Heart right ventricle (tissue), 16 donors: Measurements from ENCODE around the gene LRP5. TPM values are rescaled to one million over a fixed set of nuclear protein-coding genes. Genes with fewer than 3 reads are reported as not detected.
"Not testable (repeated sequence)": the region's sequence is repeated elsewhere in the genome, so short reads cannot be mapped to it uniquely, and the experiment has no call there.

ENCODE experiments used
- ATAC-seq, 8 donors: fragments of 200-7000 bp; cut with Tn5 transposase; one replicate each; pipeline ENCODE4 v1.9.1; 2020; ENCODE audit warnings: mild to moderate bottlenecking in 8 of 8, moderate library complexity in 8 of 8, moderate number of reproducible peaks in 1 of 8
- DNase-seq, 2 donors: peaks; one replicate each; pipeline ENCODE4 v3.0.0-alpha.2; 2020
- H3K27ac ChIP-seq, 10 donors: fragments of 200-600 bp; sonication (generic) in 2 of 10; one replicate each; pipeline versions ENCODE4 v1.5.0 to v1.8.0; 2020 to 2022; ENCODE audit warnings: mild to moderate bottlenecking in 3 of 10
- H3K27me3 ChIP-seq, 7 donors: fragments of 200-600 bp; one replicate each; pipeline ENCODE4 v1.8.0; 2021 to 2022; ENCODE audit warnings: mild to moderate bottlenecking in 2 of 7
- H3K36me3 ChIP-seq, 9 donors: fragments of 200-600 bp; sonication (generic) in 1 of 9; one replicate each; pipeline versions ENCODE4 v1.5.0 to v1.8.0; 2020 to 2022; ENCODE audit warnings: mild to moderate bottlenecking in 2 of 9
- H3K4me1 ChIP-seq, 9 donors: fragments of 200-600 bp; sonication (generic) in 1 of 9; one replicate each; pipeline versions ENCODE4 v1.5.0 to v1.8.0; 2020 to 2022; ENCODE audit warnings: mild to moderate bottlenecking in 4 of 9
- H3K4me3 ChIP-seq, 10 donors: fragments of 200-600 bp; sonication (generic) in 2 of 10; one replicate each; pipeline versions ENCODE4 v1.5.0 to v1.8.0; 2020 to 2022; ENCODE audit warnings: mild to moderate bottlenecking in 7 of 10, moderate library complexity in 2 of 10
- H3K9me3 ChIP-seq, 11 donors: fragments of 200-600 bp in 10 of 11; sonication (generic) in 2 of 11; one replicate each; pipeline versions ENCODE4 v1.5.0 to v1.8.0; 2013 to 2022; ENCODE audit warnings: mild to moderate bottlenecking in 2 of 11, control low read depth in 1 of 11, moderate library complexity in 1 of 11
- WGBS, 2 donors: extraction: QIAGEN DNeasy Blood & Tissue Kit; methylation state at CpG; one replicate each; pipeline ENCODE4 v1.1.7; 2013; ENCODE audit warnings: inconsistent platforms in 1 of 2; 5-methylcytosine and 5-hydroxymethylcytosine counted together
- intact Hi-C, 10 donors: fragments of 100-400 bp; cut with DNase I; formaldehyde crosslinking; loops; one replicate each; pipeline versions ENCODE4 v1.11.1 to v1.14.2; 2022
- polyA plus RNA-seq, 2 donors: library from polyadenylated mRNA; stranded (reverse); fragments of 200-250 nt; gene quantifications; one replicate each; pipeline ENCODE4 v1.2.3, GENCODE V29; 2013
- total RNA-seq, 10 donors: library from RNA; stranded (reverse); fragmentation: NEBNext Ultra II Directional in 3 of 10; extraction: Animal tissue kit (Norgen Biotek cat#: 25700) in 3 of 10; gene quantifications; one replicate each; pipeline versions ENCODE4 v1.2.1 to v1.2.4, GENCODE V29; 2021 to 2023
- TF ChIP-seq, protein P1 (sequence below), 9 donors: fragments of 200-600 bp; sonication (generic) in 2 of 9; IDR thresholded peaks; one replicate each; pipeline versions ENCODE4 v1.5.0 to v1.8.0; 2021 to 2022; ENCODE audit warnings: antibody characterized with exemption in 9 of 9, mild to moderate bottlenecking in 5 of 9, moderate library complexity in 1 of 9
- donor health status: Arrhythmogenic right ventricular cardiomyopathy.
- donor health status: ischemic (EF 13 %, LVEDD 7.1; RV severe dilation, severe dysfunction).
- donor health status: healthy with polysubstance abuse.
- donor health status: DM: no; HTN: yes; CAD: no.
- donor health status: DM: no; HTN: no; CAD: no.
- donor health status: ischemic (EF 25% LVEDD 6.9; RV normal size, moderate dysfunction).
- donor health status: ischemic (EF 25% LVEDD 5.7; RV mildly dilated, moderate dysfunction).
- donor health status: healthy.
- donor health status: DM: yes; HTN: yes; CAD: no.
- donor health status: Ischemic cardiomyopathy.
- donor health status: ischemic (EF 35%, LVEDD 5.7; RV mildly dilated, moderate dysfunction).
- donor health status: nonischemic (EF 11% LVEDD 7.7; RV severe dilation, severe dysfunction).
- donor health status: DM: yes; HTN: yes; CAD: no.
- donor health status: PGD.
- donor health status: ischemic (EF 29% LVEDD 5.4; RV normal size, mild dysfunction).
- donor health status: nonischemic (EF 23%, LVEDD 6.1; RV moderate dilation, normal function).

Gene LRP5
- total and polyA plus RNA-seq, 12 donors = 23.2 to 73.3 (median 46.3) TPM

DNA sequence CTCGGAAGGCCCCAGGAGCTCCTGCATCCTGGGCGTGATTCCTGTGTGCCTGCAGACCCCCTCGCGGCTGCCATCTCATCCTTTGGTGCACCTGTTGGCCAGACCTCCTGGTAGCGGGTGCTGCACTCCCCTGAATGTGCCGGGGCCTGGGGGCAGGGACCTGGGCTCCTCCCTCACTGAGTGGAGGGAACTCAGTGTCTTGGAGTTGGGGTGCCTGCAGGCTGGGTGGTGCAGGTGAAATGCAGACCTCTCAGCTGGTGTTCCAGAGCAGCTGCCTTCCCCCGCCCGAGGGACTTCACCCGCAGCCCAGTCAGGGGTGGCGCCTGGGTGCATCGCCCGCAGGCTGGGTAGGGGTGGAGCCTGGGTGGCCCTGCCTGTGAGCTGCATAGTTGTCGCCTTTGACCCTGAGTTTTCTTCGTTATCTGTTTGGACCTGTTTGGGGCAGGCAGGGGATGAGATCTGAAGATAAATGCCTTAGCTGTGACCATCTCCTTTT is 31.4 kb downstream of the LRP5 start:
- TF ChIP-seq, protein P1, sequence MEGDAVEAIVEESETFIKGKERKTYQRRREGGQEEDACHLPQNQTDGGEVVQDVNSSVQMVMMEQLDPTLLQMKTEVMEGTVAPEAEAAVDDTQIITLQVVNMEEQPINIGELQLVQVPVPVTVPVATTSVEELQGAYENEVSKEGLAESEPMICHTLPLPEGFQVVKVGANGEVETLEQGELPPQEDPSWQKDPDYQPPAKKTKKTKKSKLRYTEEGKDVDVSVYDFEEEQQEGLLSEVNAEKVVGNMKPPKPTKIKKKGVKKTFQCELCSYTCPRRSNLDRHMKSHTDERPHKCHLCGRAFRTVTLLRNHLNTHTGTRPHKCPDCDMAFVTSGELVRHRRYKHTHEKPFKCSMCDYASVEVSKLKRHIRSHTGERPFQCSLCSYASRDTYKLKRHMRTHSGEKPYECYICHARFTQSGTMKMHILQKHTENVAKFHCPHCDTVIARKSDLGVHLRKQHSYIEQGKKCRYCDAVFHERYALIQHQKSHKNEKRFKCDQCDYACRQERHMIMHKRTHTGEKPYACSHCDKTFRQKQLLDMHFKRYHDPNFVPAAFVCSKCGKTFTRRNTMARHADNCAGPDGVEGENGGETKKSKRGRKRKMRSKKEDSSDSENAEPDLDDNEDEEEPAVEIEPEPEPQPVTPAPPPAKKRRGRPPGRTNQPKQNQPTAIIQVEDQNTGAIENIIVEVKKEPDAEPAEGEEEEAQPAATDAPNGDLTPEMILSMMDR (IDR thresholded peaks at IDR 0.05) = no peak
- Histone ChIP-seq H3K27me3 (no peaks in the 10 kb centered on the region), H3K9me3 (peaks cover 0 to 5% (median 0%) of the 10 kb centered on the region in 11 donors), H3K36me3 (peaks cover 0 to 12% (median 0%) of the 10 kb centered on the region in 9 donors), H3K4me1 (peaks cover 23 to 78% (median 47%) of the 10 kb centered on the region in 9 donors), H3K4me3 (no peak overlapping the region), H3K27ac (peak overlapping the region in 3 of 10 donors; percentile 42 to 73 (median 44))
- ATAC-seq (no peak), DNase-seq (no peak)
- WGBS, 2 donors = 89 to 93% methylated on average over 14 of the region's 14 CpGs
- intact Hi-C loops = no loop called here

DNA sequence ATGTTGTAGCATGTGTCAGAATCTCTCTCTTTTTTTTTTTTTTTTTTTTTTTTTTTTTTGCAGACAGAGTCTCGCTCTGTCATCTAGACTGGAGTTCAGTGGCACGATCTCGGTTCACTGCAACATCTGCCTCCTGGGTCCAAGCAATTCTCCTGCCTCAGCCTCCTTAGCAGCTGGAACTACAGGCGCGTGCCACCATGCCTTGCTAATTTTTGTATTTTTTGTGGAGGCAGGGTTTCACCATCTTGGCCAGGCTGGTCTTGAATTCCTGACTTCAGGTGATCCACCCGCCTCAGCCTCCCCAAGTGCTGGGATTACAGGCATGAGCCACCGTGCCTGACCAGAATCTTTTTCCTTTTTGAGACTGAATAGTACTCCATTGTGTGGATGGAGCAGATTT is 32.4 kb downstream of the LRP5 start:
- H3K9me3 ChIP-seq, DNase-seq: not testable (repeated sequence)
- peaks cover 23 to 80% (median 53%) of the 10 kb centered on the region in 9 donors for H3K4me1 ChIP-seq

DNA sequence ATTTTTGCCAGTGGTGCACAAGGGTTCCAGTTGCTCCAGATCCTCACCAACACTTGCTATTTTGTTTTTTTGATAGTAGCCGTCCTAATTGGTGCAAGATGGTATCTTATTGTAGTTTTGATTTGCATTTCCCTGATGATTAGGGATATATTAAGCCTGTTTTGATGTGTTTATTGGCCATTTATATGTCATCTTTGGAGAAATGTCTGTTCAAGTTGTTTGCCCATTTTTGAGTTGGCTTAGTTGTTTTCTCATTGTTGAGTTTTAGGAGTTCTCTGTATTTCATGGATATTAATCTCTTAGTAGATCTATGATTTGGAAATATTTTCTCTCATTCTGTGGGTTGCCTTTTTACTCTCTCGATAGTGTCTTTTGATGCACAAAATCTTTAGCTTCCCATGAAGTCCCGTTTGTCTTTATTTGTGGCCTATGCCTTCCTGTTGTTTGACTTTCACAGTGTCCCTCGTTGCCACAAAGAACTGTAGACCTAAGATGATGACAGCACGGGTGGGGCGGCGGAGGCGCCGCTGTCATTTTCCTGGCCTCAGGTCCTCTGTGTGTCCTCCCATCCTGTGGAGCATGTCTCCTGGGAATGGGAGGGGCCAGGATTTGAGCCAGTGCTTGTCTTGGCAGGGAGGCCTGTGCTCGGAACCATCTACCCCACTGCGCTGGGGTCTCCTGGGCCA is 33.5 kb downstream of the LRP5 start:
- TF ChIP-seq, protein P1 (IDR thresholded peaks at IDR 0.05) = no peak

More for the DNA sequence above, 32.4 kb downstream of the LRP5 start:
- Histone ChIP-seq H3K27ac (peak overlapping the region in 1 of 10 donors; percentile 84), H3K36me3 (peaks cover 0 to 20% (median 0%) of the 10 kb centered on the region in 9 donors)
- WGBS, 2 donors = 97 to 99% methylated on average over 7 of the region's 7 CpGs
- intact Hi-C loops, ATAC-seq, H3K4me3 ChIP-seq, H3K27me3 ChIP-seq: not testable (repeated sequence)

DNA sequence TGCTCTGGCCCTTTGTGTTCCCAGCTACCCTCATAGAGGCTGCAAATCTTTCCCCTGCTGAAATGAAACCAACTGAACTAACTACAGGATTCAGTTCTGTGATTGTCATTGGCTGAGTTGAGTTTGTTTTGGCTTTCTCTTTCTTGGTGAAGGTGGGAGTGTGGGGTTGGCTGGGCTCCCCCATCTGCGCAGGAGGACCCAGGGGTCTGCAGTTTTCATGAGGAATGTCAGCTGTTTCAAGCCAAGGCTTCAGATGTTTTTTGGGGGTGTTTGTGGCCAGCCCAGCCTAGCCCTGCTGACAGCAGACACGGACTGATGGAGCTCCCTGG is 34.0 kb downstream of the LRP5 start:
- 28 to 35% methylated on average over 2 of the region's 2 CpGs for WGBS, 2 donors
- TF ChIP-seq, protein P1 (IDR thresholded peaks at IDR 0.05) = no peak
- H3K27me3 ChIP-seq = no peaks in the 10 kb centered on the region
- peaks cover 0 to 5% (median 0%) of the 10 kb centered on the region in 11 donors for H3K9me3 ChIP-seq
- no peak for DNase-seq
- peak in 5 of 8 donors; percentile 2 to 30 (median 8) for ATAC-seq
- peaks cover 13 to 80% (median 46%) of the 10 kb centered on the region in 9 donors for H3K4me1 ChIP-seq
- H3K4me3 ChIP-seq = peak overlapping the region in 3 of 10 donors; percentile 2 to 14 (median 4)
- intact Hi-C loops = no loop called here
- H3K36me3 ChIP-seq = peaks cover 0 to 32% (median 0%) of the 10 kb centered on the region in 9 donors
- peak overlapping the region in 9 of 10 donors; percentile 56 to 84 (median 65) for H3K27ac ChIP-seq

More for the DNA sequence above, 33.5 kb downstream of the LRP5 start:
- Histone ChIP-seq H3K4me3 (peak overlapping the region in 3 of 10 donors; percentile 2 to 14 (median 4)), H3K27me3 (no peaks in the 10 kb centered on the region), H3K4me1 (peaks cover 18 to 80% (median 50%) of the 10 kb centered on the region in 9 donors), H3K9me3 (peaks cover 0 to 5% (median 0%) of the 10 kb centered on the region in 11 donors), H3K36me3 (peaks cover 0 to 30% (median 0%) of the 10 kb centered on the region in 9 donors), H3K27ac (peak overlapping the region in 9 of 10 donors; percentile 56 to 84 (median 65))
- 24 to 37% methylated on average over 11 of the region's 11 CpGs for WGBS, 2 donors
- ATAC-seq = peak; percentile 57 to 90 (median 86)
- intact Hi-C loops = no loop called here
- peak; percentile 79 to 81 for DNase-seq
